NB4 (cell line): ENCODE results near the gene FAM120A.

ENCODE experiments used
- DNase-seq: peaks from one replicate; pipeline ENCODE4 v3.0.0; 2010; ENCODE audit warnings: low read depth
- H3K4me3 ChIP-seq: one replicate; pipeline ENCODE4 v1.5.1; 2011; ENCODE audit warnings: mild to moderate bottlenecking, low read depth, low read length, moderate library complexity
- MAX ChIP-seq: IDR thresholded peaks from 2 replicates; pipeline ENCODE4 v1.6.1; 2011; ENCODE audit warnings: low read depth, low read length
- MYC ChIP-seq: IDR thresholded peaks from 2 replicates; pipeline ENCODE4 v1.6.1; 2011; ENCODE audit warnings: low read depth, low read length
- POLR2A ChIP-seq: IDR thresholded peaks from 2 replicates; pipeline ENCODE4 v1.6.1; 2011; ENCODE audit warnings: mild to moderate bottlenecking; ENCODE audit not compliant: insufficient read length; ENCODE audit errors: extremely low read depth
- TF ChIP-seq, protein P1 (sequence below): IDR thresholded peaks from one replicate; pipeline ENCODE4 v1.5.1; 2012; ENCODE audit warnings: low read depth, low read length

FAM120A gene

DNA sequence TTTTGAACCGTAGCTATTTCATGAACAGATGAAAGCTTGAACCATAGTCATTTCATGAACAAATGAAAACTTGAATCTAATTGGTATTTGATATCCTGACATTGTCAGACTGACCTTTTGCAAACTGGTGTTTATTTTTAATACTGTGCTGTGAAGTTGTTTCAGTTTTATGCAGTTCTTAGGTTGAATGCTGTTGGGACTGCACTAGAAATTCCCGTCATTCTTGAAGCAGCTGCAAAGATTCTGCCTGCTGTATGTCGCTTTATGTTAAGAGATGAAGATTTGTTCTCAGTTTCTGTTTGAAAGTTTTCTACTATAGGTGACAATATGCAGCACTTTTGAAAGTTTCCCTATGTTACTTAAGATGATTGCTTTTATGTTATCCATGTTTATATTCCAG lies 24.4 kb downstream of the FAM120A start:
- no peak overlapping the region for H3K4me3 ChIP-seq
- TF ChIP-seq MYC: no peak
- TF ChIP-seq POLR2A: no peak
- no peak for TF ChIP-seq MAX
- TF ChIP-seq, protein P1, sequence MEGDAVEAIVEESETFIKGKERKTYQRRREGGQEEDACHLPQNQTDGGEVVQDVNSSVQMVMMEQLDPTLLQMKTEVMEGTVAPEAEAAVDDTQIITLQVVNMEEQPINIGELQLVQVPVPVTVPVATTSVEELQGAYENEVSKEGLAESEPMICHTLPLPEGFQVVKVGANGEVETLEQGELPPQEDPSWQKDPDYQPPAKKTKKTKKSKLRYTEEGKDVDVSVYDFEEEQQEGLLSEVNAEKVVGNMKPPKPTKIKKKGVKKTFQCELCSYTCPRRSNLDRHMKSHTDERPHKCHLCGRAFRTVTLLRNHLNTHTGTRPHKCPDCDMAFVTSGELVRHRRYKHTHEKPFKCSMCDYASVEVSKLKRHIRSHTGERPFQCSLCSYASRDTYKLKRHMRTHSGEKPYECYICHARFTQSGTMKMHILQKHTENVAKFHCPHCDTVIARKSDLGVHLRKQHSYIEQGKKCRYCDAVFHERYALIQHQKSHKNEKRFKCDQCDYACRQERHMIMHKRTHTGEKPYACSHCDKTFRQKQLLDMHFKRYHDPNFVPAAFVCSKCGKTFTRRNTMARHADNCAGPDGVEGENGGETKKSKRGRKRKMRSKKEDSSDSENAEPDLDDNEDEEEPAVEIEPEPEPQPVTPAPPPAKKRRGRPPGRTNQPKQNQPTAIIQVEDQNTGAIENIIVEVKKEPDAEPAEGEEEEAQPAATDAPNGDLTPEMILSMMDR: no peak
- no peak for DNase-seq

GRCh38 chr9:93476924-93477323 lies 25.4 kb downstream of the FAM120A start:
- DNase-seq: no peak
- no peak for TF ChIP-seq MAX
- H3K4me3 ChIP-seq: no peak overlapping the region

DNA sequence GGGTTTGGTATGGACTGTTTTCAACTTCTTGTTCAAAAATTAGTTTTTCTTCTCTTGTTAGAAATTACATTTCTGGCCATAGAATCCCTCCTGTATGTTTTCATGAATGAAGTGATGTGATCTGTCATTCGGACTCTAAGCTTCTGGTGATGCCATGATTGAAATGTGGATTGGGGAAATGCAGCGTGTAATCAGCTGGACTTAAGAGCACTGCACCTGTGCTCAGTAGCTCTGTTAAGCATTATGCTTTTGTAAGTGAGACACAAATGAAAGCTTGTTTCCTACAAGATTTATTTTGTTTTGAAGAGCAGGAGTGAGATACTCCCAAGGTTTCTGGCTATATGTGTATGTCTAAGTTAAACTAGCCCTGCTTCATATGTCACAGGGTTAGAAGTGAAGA lies 25.9 kb downstream of the FAM120A start:
- DNase-seq: no peak
- TF ChIP-seq POLR2A (no peak), MYC (no peak), MAX (no peak)
- TF ChIP-seq, protein P1: no peak
- no peak overlapping the region for H3K4me3 ChIP-seq

DNA sequence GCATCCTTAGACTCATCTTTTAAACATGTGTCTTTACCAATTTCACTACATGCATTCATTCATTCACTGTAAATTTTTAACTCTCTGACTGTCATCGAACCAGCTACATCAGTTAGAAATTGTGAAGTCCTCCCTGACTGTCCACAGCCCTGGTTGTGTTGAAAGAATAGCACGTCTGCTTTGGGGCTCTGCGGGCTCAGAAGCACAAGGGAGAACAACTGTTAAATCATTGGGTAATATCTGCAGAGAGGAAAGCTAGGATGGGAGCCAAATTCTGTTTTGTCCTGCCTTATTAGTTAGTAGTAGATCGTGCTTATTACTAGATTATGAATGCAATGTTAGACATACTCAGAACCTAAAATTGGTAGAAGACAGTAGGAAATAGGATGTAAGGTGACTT lies 28.2 kb downstream of the FAM120A start:
- DNase-seq: no peak
- no peak for TF ChIP-seq MAX
- TF ChIP-seq MYC: no peak
- no peak for TF ChIP-seq POLR2A
- TF ChIP-seq, protein P1: no peak
- no peak overlapping the region for H3K4me3 ChIP-seq

- DNase-seq: no peak
- H3K4me3 ChIP-seq: no peak overlapping the region
- TF ChIP-seq POLR2A: no peak
- TF ChIP-seq MYC: no peak
- TF ChIP-seq, protein P1: no peak
These were observed 28.8 kb downstream of the FAM120A start for GRCh38 chr9:93480262-93480661.

- H3K4me3 ChIP-seq: no peak overlapping the region
- TF ChIP-seq MAX (no peak), MYC (no peak), POLR2A (no peak)
- TF ChIP-seq, protein P1: no peak
- no peak for DNase-seq
These were observed 29.3 kb downstream of the FAM120A start for GRCh38 chr9:93480728-93481324.
